ENCODE measurements around the gene PAAF1.
"Not testable (repeated sequence)": the region's sequence is repeated elsewhere in the genome, so short reads cannot be mapped to it uniquely, and the experiment has no call there.

- not testable (repeated sequence) for TF ChIP-seq CTCF, POLR2A (IDR thresholded peaks at IDR 0.05)
These were observed 3.6 kb downstream of the PAAF1 start for GRCh38 chr11:73880449-73880848.
